Caco-2 (cell line): Measurements from ENCODE around the gene ACTR1A. TPM values are rescaled to one million over a fixed set of nuclear protein-coding genes. Genes with fewer than 3 reads are reported as not detected.

Experiments used
- BruUV-seq: library from RNA; stranded (reverse); fragments of 400-500 nt; replicated peaks from 2 replicates; lab custom pipeline; 2021; lab: Mats Ljungman, UMichigan
- CTCF ChIA-PET: fragments of 300-600 bp; sonication (Branson Sonifier 250); formaldehyde crosslinking; loops from one replicate; lab custom pipeline; 2022; ENCODE audit warnings: antibody characterized with exemption; lab: Charles Lee
- POLR2A ChIA-PET: fragments of 300-600 bp; sonication (Branson Sonifier 250); formaldehyde crosslinking; loops from one replicate; lab custom pipeline; 2022; ENCODE audit warnings: antibody characterized with exemption; lab: Charles Lee
- DNase-seq, 2 experiments: peaks; one replicate each; pipeline versions ENCODE4 v3.0.0 to v3.0.0-alpha.2; 2020 to 2022
- H3K27me3 ChIP-seq: replicated peaks from 2 replicates; pipeline ENCODE4 v1.6.0; 2011; ENCODE audit warnings: low read length; ENCODE audit not compliant: control insufficient read depth, insufficient read depth
- H3K36me3 ChIP-seq: 2 replicates; pipeline ENCODE4 v1.5.1; 2011; ENCODE audit warnings: low read length; ENCODE audit not compliant: control insufficient read depth, insufficient read depth
- H3K4me1 ChIP-seq: fragments of 250-450 bp; sonication (Bioruptor Pico); 2 replicates; pipeline ENCODE4 v1.5.1; 2020; ENCODE audit warnings: mild to moderate bottlenecking
- H3K4me3 ChIP-seq: 2 replicates; pipeline ENCODE4 v1.5.1; 2011; ENCODE audit warnings: low read depth, mild to moderate bottlenecking, control low read depth, low read length
- H3K9me3 ChIP-seq: fragments of 250-450 bp; sonication (Bioruptor Pico); 2 replicates; pipeline ENCODE4 v1.5.1; 2020; ENCODE audit warnings: mild to moderate bottlenecking, moderate library complexity
- H3K27ac Mint-ChIP-seq: one replicate; pipeline ENCODE4 v1.8.0; 2022; ENCODE audit warnings: mixed read lengths; ENCODE audit not compliant: unreplicated experiment
- H3K27me3 Mint-ChIP-seq: one replicate; pipeline ENCODE4 v1.8.0; 2022; ENCODE audit warnings: mixed read lengths; ENCODE audit not compliant: insufficient read depth, unreplicated experiment
- H3K36me3 Mint-ChIP-seq: one replicate; pipeline ENCODE4 v1.8.0; 2022; ENCODE audit warnings: mild to moderate bottlenecking, mixed read lengths; ENCODE audit not compliant: insufficient read depth, unreplicated experiment
- H3K4me1 Mint-ChIP-seq: one replicate; pipeline ENCODE4 v1.8.0; 2022; ENCODE audit warnings: low read depth, mixed read lengths; ENCODE audit not compliant: unreplicated experiment
- H3K4me3 Mint-ChIP-seq: one replicate; pipeline ENCODE4 v1.8.0; 2022; ENCODE audit warnings: mild to moderate bottlenecking, moderate library complexity, mixed read lengths; ENCODE audit not compliant: unreplicated experiment
- H3K9me3 Mint-ChIP-seq: one replicate; pipeline ENCODE4 v1.8.0; 2022; ENCODE audit warnings: mixed read lengths; ENCODE audit not compliant: unreplicated experiment
- intact Hi-C: fragments of 100-400 bp; cut with micrococcal nuclease; formaldehyde crosslinking; loops from one replicate; pipeline ENCODE4 v1.10.0; 2022; ENCODE audit not compliant: unreplicated experiment
- total RNA-seq: library from RNA; stranded (reverse); gene quantifications from 2 replicates; pipeline ENCODE4 v1.2.3, GENCODE V29; 2022
- TF ChIP-seq, protein P1 (sequence below), 2 experiments: fragments of 200-600 bp in 1 of 2; IDR thresholded peaks; 1 replicate in 1 of 2; 2 replicates in 1 of 2; pipeline versions ENCODE4 v1.5.1 to v1.8.0; 2011 to 2022; ENCODE audit warnings: antibody characterized with exemption in 1 of 2, control low read depth in 1 of 2, inconsistent platforms in 1 of 2, low read depth in 1 of 2, low read length in 1 of 2, mild to moderate bottlenecking in 1 of 2, moderate library complexity in 1 of 2; ENCODE audit not compliant: insufficient read depth in 1 of 2, severe bottlenecking in 1 of 2, unreplicated experiment in 1 of 2

ACTR1A gene
- total RNA-seq, 1 experiment from 2014 or later, result 65.9 TPM

DNA sequence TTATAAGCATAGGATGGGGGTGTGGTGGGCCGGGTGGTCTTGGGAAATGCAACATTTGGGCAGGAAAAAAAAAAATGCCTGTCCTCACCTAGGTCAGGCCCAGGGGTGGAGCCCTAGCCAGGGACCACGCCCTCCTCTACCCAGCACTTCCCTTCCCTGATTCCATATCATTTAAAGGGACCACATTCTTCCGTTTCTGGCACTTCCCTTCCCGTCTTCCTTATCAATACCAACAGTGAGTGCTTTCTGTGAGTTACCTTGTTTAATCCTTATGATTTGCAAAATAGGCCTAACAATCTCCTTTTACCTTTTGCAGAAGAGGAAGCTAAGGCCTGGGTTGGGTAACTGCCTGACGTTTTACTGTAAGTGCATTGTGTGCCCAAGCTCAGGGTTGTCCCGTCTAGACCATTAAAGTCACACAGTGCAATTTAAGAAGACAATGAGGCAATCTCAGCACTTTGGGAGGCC is 34.5 kb downstream of the ACTR1A start:
- intact Hi-C loops, result no loop called here
- ChIA-PET CTCF (no interaction called here), POLR2A (no interaction called here)
- H3K9me3 ChIP-seq, result no peaks in the 10 kb centered on the region
- Mint-ChIP-seq H3K9me3 (no peaks in the 10 kb centered on the region), H3K4me1 (peaks cover 10% of the 10 kb centered on the region), H3K4me3 (no peak overlapping the region), H3K27me3 (no peaks in the 10 kb centered on the region), H3K36me3 (peaks cover 34% of the 10 kb centered on the region), H3K27ac (no peak overlapping the region)
- H3K36me3 ChIP-seq, result no peaks in the 10 kb centered on the region; the same call in 1 of the 2 replicates
- H3K4me3 ChIP-seq, result no peak overlapping the region
- peaks cover 11% of the 10 kb centered on the region for H3K4me1 ChIP-seq
- DNase-seq, result no peak
- no peaks in the 10 kb centered on the region for H3K27me3 ChIP-seq
- TF ChIP-seq, protein P1, sequence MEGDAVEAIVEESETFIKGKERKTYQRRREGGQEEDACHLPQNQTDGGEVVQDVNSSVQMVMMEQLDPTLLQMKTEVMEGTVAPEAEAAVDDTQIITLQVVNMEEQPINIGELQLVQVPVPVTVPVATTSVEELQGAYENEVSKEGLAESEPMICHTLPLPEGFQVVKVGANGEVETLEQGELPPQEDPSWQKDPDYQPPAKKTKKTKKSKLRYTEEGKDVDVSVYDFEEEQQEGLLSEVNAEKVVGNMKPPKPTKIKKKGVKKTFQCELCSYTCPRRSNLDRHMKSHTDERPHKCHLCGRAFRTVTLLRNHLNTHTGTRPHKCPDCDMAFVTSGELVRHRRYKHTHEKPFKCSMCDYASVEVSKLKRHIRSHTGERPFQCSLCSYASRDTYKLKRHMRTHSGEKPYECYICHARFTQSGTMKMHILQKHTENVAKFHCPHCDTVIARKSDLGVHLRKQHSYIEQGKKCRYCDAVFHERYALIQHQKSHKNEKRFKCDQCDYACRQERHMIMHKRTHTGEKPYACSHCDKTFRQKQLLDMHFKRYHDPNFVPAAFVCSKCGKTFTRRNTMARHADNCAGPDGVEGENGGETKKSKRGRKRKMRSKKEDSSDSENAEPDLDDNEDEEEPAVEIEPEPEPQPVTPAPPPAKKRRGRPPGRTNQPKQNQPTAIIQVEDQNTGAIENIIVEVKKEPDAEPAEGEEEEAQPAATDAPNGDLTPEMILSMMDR (IDR thresholded peaks at IDR 0.05; ENCODE audit: insufficient read depth in 1 of 2, low read depth in 1 of 2, low read length in 1 of 2, severe bottlenecking in 1 of 2, unreplicated experiment in 1 of 2), result no peak
- BruUV-seq, result no TSS peak

DNA sequence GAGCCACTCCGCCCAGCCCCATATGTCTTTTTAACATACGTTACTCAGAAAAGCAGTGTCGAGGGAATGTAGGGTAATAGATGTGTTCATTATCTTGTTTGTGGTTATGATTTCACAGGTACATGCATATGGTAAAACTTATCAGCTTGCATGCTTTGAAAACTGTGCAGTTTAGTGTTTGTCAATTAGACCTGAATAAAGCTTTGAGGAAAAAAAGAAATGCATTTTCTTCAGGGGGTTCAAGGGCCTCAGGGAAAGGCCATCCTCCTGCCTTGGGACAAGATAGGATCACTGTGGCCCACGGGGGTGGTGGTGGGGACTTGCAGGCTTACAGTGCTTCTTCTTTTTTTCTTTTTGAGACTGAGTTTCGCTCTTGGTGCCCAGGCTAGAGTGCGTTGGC is 35.2 kb downstream of the ACTR1A start:
- H3K36me3 ChIP-seq, result no peaks in the 10 kb centered on the region; the same call in 1 of the 2 replicates
- BruUV-seq, result no TSS peak
- Mint-ChIP-seq H3K9me3 (no peaks in the 10 kb centered on the region), H3K36me3 (peaks cover 36% of the 10 kb centered on the region), H3K4me1 (peaks cover 17% of the 10 kb centered on the region), H3K27ac (no peak overlapping the region), H3K4me3 (no peak overlapping the region), H3K27me3 (no peaks in the 10 kb centered on the region)
- TF ChIP-seq, protein P1 (IDR thresholded peaks at IDR 0.05; ENCODE audit: insufficient read depth in 1 of 2, low read depth in 1 of 2, low read length in 1 of 2, severe bottlenecking in 1 of 2, unreplicated experiment in 1 of 2), result no peak
- ChIA-PET CTCF (no interaction called here), POLR2A (no interaction called here)
- peaks cover 17% of the 10 kb centered on the region for H3K4me1 ChIP-seq
- no peak overlapping the region for H3K4me3 ChIP-seq
- no peaks in the 10 kb centered on the region for H3K27me3 ChIP-seq
- intact Hi-C loops, result no loop called here
- no peaks in the 10 kb centered on the region for H3K9me3 ChIP-seq
- no peak for DNase-seq

DNA sequence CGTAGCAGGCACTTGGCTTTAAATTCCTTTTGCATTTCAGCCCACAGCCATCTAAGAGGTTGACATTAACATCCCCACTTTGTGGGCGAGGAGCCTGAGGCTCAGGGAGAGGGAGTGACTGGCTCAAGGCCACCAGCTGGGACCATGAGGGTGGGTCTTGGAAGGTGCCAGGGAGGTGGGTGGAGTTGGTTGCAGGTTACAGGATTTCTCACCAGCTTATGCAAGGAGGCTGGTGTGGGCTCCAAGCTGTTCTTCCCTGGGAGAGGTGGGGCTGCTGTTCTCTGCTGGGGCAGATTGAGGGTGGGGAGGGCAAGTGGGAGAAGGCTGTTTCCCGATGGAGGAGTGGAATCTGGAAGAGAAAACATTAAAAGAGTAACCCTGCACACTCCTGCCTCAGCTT is 37.0 kb downstream of the ACTR1A start:
- POLR2A ChIA-PET, result no interaction called here

More for the DNA sequence above, 37.0 kb downstream of the ACTR1A start:
- H3K27me3 ChIP-seq, result no peaks in the 10 kb centered on the region
- Mint-ChIP-seq H3K27me3 (no peaks in the 10 kb centered on the region), H3K4me1 (peaks cover 18% of the 10 kb centered on the region), H3K4me3 (no peak overlapping the region), H3K27ac (no peak overlapping the region), H3K36me3 (peaks cover 36% of the 10 kb centered on the region), H3K9me3 (no peaks in the 10 kb centered on the region)
- DNase-seq, result no peak
- no peak overlapping the region for H3K4me3 ChIP-seq
- BruUV-seq, result no TSS peak
- no peaks in the 10 kb centered on the region for H3K9me3 ChIP-seq
- intact Hi-C loops, result no loop called here
- H3K4me1 ChIP-seq, result peaks cover 22% of the 10 kb centered on the region
- TF ChIP-seq, protein P1 (IDR thresholded peaks at IDR 0.05; ENCODE audit: insufficient read depth in 1 of 2, low read depth in 1 of 2, low read length in 1 of 2, severe bottlenecking in 1 of 2, unreplicated experiment in 1 of 2), result no peak
- H3K36me3 ChIP-seq, result no peaks in the 10 kb centered on the region; the same call in 1 of the 2 replicates
- CTCF ChIA-PET, result interaction anchor here (0.7 kb wide), 1 partner anchor 17 kb away, joined by 4 read pairs; no protein-coding TSS in a partner anchor
